Left ventricle myocardium inferior (tissue), 1 donor: Measurements from ENCODE around the gene CSF1R. TPM values are rescaled to one million over a fixed set of nuclear protein-coding genes. Genes with fewer than 3 reads are reported as not detected.
A peak's percentile ranks its signal among the peaks of the same experiment; 100 is the strongest.

Source experiments
- DNase-seq: peaks from one replicate; pipeline ENCODE4 v3.0.0-alpha.2; 2020
- H3K27ac ChIP-seq: fragments of 200-600 bp; replicated peaks from 2 replicates; pipeline ENCODE4 v1.8.0; 2021
- H3K27me3 ChIP-seq: fragments of 200-600 bp; 2 replicates; pipeline ENCODE4 v1.8.0; 2021; ENCODE audit warnings: low read depth
- H3K36me3 ChIP-seq: fragments of 200-600 bp; 2 replicates; pipeline ENCODE4 v1.8.0; 2021
- H3K4me1 ChIP-seq: fragments of 200-600 bp; 2 replicates; pipeline ENCODE4 v1.8.0; 2021
- H3K4me3 ChIP-seq: fragments of 200-600 bp; 2 replicates; pipeline ENCODE4 v1.8.0; 2021; ENCODE audit warnings: mild to moderate bottlenecking, moderate library complexity
- H3K9me3 ChIP-seq: fragments of 200-600 bp; replicated peaks from 2 replicates; pipeline ENCODE4 v1.8.0; 2021
- intact Hi-C: fragments of 100-400 bp; cut with micrococcal nuclease; formaldehyde crosslinking; loops from one replicate; pipeline ENCODE4 v1.11.0; 2022
- total RNA-seq: library from RNA; stranded (reverse); fragmentation: NEBNext Ultra II Directional; extraction: Animal tissue kit (Norgen Biotek cat#: 25700); gene quantifications from one replicate; pipeline ENCODE4 v1.2.1, GENCODE V29; 2021
- TF ChIP-seq, protein P1 (sequence below): fragments of 200-600 bp; IDR thresholded peaks from 2 replicates; pipeline ENCODE4 v1.8.0; 2021; ENCODE audit warnings: antibody characterized with exemption, mild to moderate bottlenecking, borderline replicate concordance
- donor health status: DM: no; HTN: yes; CAD: no; lungs with severe emphysema.

The CSF1R gene
- total RNA-seq, 1 donor from 2014 or later = 15.5 TPM

GRCh38 chr5:150124111-150124557 is 37.8 kb upstream of the CSF1R start:
- peaks cover 62% of the 10 kb centered on the region for H3K36me3 ChIP-seq

DNA sequence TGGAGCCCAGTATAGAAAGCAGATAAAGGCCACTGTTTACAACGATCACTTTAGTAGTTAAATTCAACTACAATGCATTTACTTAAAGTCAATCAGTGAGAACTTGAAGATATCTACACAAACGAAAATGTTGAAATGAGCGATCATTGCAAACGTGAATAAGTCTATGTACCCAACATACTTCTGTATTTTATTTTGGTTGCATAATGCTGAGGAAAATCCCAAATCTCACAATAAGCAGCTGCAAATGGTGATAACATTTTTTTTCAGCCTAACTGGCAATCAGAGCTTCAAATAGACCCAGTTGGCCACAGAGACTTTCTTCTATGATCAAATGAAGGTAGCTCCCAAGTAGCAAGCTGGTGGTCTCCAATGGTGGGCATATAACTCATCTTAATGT is 37.2 kb upstream of the CSF1R start:
- H3K27me3 ChIP-seq = no peaks in the 10 kb centered on the region
- no peak overlapping the region for H3K4me3 ChIP-seq
- H3K4me1 ChIP-seq = peaks cover 6% of the 10 kb centered on the region
- TF ChIP-seq, protein P1, sequence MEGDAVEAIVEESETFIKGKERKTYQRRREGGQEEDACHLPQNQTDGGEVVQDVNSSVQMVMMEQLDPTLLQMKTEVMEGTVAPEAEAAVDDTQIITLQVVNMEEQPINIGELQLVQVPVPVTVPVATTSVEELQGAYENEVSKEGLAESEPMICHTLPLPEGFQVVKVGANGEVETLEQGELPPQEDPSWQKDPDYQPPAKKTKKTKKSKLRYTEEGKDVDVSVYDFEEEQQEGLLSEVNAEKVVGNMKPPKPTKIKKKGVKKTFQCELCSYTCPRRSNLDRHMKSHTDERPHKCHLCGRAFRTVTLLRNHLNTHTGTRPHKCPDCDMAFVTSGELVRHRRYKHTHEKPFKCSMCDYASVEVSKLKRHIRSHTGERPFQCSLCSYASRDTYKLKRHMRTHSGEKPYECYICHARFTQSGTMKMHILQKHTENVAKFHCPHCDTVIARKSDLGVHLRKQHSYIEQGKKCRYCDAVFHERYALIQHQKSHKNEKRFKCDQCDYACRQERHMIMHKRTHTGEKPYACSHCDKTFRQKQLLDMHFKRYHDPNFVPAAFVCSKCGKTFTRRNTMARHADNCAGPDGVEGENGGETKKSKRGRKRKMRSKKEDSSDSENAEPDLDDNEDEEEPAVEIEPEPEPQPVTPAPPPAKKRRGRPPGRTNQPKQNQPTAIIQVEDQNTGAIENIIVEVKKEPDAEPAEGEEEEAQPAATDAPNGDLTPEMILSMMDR = no peak
- intact Hi-C loops = no loop called here
- H3K9me3 ChIP-seq = no peaks in the 10 kb centered on the region
- H3K27ac ChIP-seq = no peak overlapping the region
- no peak for DNase-seq
- peaks cover 62% of the 10 kb centered on the region for H3K36me3 ChIP-seq

More at GRCh38 chr5:150124111-150124557, 37.8 kb upstream of the CSF1R start:
- intact Hi-C loops = no loop called here
- peaks cover 6% of the 10 kb centered on the region for H3K4me1 ChIP-seq
- H3K4me3 ChIP-seq = no peak overlapping the region
- DNase-seq = no peak
- H3K27ac ChIP-seq = no peak overlapping the region
- no peaks in the 10 kb centered on the region for H3K9me3 ChIP-seq
- TF ChIP-seq, protein P1 = no peak
- no peaks in the 10 kb centered on the region for H3K27me3 ChIP-seq

DNA sequence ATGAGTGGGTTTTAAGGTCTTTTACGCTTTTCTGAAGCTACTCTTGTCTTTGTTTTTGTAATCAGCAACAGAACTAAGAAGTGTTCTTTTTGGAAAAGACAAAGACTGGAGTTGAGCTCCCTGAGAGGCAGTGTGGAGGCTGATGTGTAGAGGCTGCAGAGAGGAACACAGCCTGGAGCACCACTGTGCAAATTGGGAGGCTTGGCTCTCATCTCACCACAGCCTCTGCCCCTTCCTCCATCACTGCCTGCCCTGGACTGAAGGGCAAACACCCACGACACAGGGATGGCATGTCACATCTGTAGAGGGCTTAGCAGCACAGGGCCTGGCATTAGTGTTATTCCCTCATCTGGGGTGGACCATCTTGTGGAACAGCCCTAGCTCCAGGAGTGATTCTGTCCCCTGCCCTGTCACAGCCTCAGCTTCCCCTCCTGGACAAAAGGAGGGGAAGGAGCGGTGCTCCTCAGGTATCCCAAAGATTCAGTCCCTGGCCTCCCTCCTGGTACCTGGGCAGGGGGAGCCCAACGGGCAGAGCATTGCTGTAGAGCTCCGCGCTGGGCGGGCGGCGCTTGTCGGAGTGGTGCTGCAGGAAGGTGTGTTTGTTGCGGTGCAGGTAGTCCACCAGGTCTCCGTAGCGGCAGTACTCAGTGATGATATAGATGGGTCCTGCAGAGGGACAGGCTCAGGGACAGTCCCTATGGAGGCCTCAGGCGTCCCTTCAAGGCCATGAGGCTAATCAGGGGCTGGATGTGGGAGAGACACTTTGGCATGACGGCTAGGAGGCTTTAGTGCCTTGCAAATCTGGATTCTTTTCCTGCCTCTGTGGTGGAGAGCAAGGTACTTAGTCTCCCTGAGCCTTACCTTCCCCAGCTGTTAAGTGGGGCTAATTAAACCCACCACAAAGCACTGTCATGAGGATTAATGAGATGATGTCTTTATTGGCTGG is 36.5 kb upstream of the CSF1R start:
- H3K4me3 ChIP-seq = no peak overlapping the region
- intact Hi-C loops = no loop called here
- no peak for DNase-seq
- peaks cover 62% of the 10 kb centered on the region for H3K36me3 ChIP-seq
- H3K27ac ChIP-seq = no peak overlapping the region
- TF ChIP-seq, protein P1 = no peak
- H3K4me1 ChIP-seq = peaks cover 6% of the 10 kb centered on the region
- no peaks in the 10 kb centered on the region for H3K9me3 ChIP-seq
- H3K27me3 ChIP-seq = no peaks in the 10 kb centered on the region

GRCh38 chr5:150122158-150122510 is 35.8 kb upstream of the CSF1R start:
- peaks cover 6% of the 10 kb centered on the region for H3K4me1 ChIP-seq
- TF ChIP-seq, protein P1 = peak; percentile 10
- intact Hi-C loops = no loop called here
- H3K36me3 ChIP-seq = peaks cover 62% of the 10 kb centered on the region
- no peak for DNase-seq
- H3K27ac ChIP-seq = peak overlapping the region; percentile 23
- H3K9me3 ChIP-seq = no peaks in the 10 kb centered on the region
- no peak overlapping the region for H3K4me3 ChIP-seq
- no peaks in the 10 kb centered on the region for H3K27me3 ChIP-seq

DNA sequence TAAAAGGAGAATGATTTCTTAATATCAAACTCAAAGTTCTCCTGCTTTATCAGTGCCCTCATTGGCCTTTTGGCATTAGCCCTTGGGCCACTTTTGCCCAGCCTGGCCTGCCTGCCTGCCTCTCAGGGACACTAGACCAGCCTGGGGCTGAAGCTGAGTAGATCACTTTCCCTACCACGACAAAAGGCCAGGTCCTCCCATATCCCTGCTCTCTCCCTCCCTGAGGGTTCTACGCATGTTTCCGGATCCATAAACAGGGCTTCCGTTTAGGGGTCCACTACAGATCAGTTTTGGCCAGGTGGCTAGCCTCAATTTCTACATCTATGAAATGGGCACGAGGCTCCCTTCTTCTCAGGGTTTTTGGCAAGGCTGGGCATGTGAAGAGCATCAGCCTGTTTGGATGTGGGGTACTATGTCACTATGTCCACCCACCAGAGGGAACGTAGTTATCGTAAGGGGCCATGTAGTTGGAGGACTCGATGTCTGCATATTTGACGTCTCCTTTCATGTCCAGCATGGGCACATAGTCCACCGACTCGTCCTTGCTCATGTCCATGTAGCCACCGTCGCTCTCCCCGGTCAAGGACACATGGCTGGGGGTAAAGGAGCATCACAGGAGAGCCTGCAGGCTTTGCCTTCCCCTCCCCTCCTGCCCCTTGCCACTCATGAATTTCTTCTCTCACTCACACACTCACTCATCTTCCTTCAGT is 35.2 kb upstream of the CSF1R start:
- H3K27ac ChIP-seq = peak overlapping the region; percentile 23
- peaks cover 6% of the 10 kb centered on the region for H3K4me1 ChIP-seq
- H3K36me3 ChIP-seq = peaks cover 58% of the 10 kb centered on the region
- no peaks in the 10 kb centered on the region for H3K9me3 ChIP-seq
- TF ChIP-seq, protein P1 = no peak
- no peaks in the 10 kb centered on the region for H3K27me3 ChIP-seq
- H3K4me3 ChIP-seq = no peak overlapping the region
- no peak for DNase-seq
- intact Hi-C loops = no loop called here
